ENCODE results near the gene PRPF6. TPM values are rescaled to one million over a fixed set of nuclear protein-coding genes. Genes with fewer than 3 reads are reported as not detected.

The PRPF6 gene
- total and polyA plus RNA-seq, 9 donors: 46.5 to 84.9 (median 69.7) TPM

DNA sequence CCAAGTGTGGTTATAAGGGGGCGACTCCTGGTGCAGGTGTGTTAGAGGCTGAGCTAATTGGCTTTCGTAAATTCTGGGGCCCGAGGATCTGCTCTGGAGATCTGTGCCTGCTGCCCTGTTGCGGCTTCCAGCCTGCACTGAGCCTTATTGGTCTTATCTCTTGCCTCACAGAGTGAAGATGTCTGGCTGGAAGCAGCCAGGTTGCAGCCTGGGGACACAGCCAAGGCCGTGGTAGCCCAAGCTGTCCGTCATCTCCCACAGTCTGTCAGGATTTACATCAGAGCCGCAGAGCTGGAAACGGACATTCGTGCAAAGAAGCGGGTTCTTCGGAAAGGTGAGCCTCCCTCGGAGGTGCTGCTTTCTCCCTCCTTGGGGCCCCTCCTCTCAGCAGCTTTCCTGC is 20.0 kb downstream of the PRPF6 start:
- DNase-seq: no peak
- H3K4me1 ChIP-seq (ENCODE audit: insufficient read depth): no peaks in the 10 kb centered on the region
- 79 to 81% (median 80%) methylated on average over 12 of the region's 12 CpGs for WGBS, 3 donors

DNA sequence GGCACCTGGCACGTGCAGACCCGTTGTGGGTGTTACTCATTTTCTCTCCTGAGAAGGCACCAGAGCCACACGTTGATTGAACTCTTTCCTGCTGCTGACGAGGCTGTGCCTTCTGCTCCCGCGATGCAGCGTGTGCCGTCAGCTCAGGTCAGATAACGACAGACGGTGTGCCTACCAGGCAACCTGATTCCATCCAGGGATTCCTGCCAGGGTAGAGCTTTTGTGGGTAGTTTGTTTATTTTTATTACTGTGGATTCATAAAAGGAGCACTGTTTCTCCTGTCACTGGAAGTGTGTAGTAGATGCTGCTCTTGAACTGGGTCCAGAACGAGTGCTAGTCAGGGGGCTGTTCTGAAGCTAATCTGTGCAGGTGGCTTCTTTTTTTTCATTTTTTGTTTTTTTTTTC is 20.7 kb downstream of the PRPF6 start:
- Histone ChIP-seq H3K27ac (no peak overlapping the region), H3K4me1 (ENCODE audit: insufficient read depth) (no peaks in the 10 kb centered on the region)
- WGBS, 3 donors: 59 to 74% (median 68%) methylated on average over 11 of the region's 11 CpGs

More for the DNA sequence above, 20.0 kb downstream of the PRPF6 start:
- intact Hi-C loops (cut with DNase I): no loop called here
- no peak overlapping the region for H3K4me3 ChIP-seq
- no peak for TF ChIP-seq POLR2A (IDR thresholded peaks at IDR 0.05)
- TF ChIP-seq EP300 (IDR thresholded peaks at IDR 0.05): no peak
- TF ChIP-seq, protein P1, sequence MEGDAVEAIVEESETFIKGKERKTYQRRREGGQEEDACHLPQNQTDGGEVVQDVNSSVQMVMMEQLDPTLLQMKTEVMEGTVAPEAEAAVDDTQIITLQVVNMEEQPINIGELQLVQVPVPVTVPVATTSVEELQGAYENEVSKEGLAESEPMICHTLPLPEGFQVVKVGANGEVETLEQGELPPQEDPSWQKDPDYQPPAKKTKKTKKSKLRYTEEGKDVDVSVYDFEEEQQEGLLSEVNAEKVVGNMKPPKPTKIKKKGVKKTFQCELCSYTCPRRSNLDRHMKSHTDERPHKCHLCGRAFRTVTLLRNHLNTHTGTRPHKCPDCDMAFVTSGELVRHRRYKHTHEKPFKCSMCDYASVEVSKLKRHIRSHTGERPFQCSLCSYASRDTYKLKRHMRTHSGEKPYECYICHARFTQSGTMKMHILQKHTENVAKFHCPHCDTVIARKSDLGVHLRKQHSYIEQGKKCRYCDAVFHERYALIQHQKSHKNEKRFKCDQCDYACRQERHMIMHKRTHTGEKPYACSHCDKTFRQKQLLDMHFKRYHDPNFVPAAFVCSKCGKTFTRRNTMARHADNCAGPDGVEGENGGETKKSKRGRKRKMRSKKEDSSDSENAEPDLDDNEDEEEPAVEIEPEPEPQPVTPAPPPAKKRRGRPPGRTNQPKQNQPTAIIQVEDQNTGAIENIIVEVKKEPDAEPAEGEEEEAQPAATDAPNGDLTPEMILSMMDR (IDR thresholded peaks at IDR 0.05): no peak
- no peaks in the 10 kb centered on the region for H3K36me3 ChIP-seq
- no peaks in the 10 kb centered on the region for H3K9me3 ChIP-seq
- no peaks in the 10 kb centered on the region for H3K27me3 ChIP-seq
- H3K27ac ChIP-seq: no peak overlapping the region

DNA sequence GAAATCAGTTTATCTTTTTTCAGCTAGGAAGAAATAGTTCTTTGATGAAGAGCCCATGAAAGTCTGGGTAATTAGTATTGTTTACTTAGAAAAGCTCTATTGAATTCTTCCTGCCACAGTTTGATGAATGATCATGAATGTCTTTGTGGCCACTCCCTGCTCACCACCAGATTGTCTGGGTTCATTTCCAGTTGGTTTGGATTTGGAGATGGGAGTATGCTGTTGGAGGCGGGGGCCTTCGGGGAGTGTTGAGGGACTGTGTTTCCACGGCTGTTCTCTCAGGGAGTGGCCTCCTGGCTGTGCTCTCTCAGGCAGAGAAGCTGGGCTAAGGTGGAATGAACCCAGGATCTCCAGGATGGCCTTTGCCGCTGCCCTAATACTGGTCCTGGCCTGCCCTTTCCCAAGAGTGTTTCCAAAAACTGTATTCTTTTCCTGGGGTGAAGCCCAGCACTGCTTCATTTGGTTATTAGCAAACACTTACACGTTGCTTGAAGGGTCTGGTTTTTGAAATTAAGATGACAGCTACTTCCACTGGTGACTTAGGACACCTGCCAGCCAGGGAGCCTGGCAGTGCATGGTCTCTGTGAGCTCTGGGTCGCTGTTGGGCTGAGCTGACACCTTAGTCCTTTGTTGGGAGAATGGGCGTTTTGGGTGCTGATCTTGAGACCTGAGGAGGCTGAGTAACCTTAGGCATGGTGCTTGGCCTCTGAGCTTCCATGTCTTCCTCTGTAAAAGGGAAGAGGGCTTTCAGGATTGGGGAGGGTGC is 23.2 kb downstream of the PRPF6 start:
- Histone ChIP-seq H3K27me3 (no peaks in the 10 kb centered on the region), H3K9me3 (no peaks in the 10 kb centered on the region), H3K4me3 (no peak overlapping the region), H3K27ac (no peak overlapping the region), H3K4me1 (ENCODE audit: insufficient read depth) (no peaks in the 10 kb centered on the region), H3K36me3 (no peaks in the 10 kb centered on the region)
- TF ChIP-seq POLR2A (IDR thresholded peaks at IDR 0.05): no peak
- no peak for TF ChIP-seq EP300 (IDR thresholded peaks at IDR 0.05)
- TF ChIP-seq, protein P1 (IDR thresholded peaks at IDR 0.05): no peak
- 64 to 78% (median 76%) methylated on average over 7 of the region's 7 CpGs for WGBS, 3 donors
- intact Hi-C loops (cut with DNase I): no loop called here
- no peak for DNase-seq

More for the DNA sequence above, 20.7 kb downstream of the PRPF6 start:
- Histone ChIP-seq H3K4me3 (no peak overlapping the region), H3K36me3 (no peaks in the 10 kb centered on the region), H3K9me3 (no peaks in the 10 kb centered on the region), H3K27me3 (no peaks in the 10 kb centered on the region)
- DNase-seq: no peak
- intact Hi-C loops (cut with DNase I): no loop called here
- TF ChIP-seq, protein P1 (IDR thresholded peaks at IDR 0.05): no peak
- no peak for TF ChIP-seq POLR2A (IDR thresholded peaks at IDR 0.05)
- TF ChIP-seq EP300 (IDR thresholded peaks at IDR 0.05): no peak

DNA sequence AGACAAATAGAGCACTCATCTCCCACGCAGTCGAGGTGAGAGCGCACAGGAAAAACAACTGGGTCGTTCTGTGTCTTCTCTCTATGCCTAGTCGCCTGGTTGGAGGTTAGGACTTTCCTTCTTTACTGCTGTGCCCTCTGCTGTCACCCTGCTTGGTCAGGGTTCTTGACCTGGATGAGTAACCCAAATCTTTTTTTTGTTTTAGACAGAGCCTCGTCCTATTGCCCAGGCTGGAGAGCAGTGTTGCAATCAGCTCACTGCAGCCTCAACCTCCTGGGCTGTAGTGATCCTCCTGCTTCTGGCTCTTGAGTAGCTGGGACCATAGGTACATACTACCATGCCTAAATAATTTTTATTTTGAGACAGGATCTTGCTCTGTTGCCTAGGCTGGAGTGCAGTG is 24.5 kb downstream of the PRPF6 start:
- intact Hi-C loops (cut with DNase I): no loop called here
- Histone ChIP-seq H3K9me3 (no peaks in the 10 kb centered on the region), H3K36me3 (no peaks in the 10 kb centered on the region), H3K27me3 (no peaks in the 10 kb centered on the region), H3K27ac (no peak overlapping the region), H3K4me1 (ENCODE audit: insufficient read depth) (no peaks in the 10 kb centered on the region), H3K4me3 (no peak overlapping the region)
- DNase-seq: no peak
- 65 to 72% (median 69%) methylated on average over 6 of the region's 6 CpGs for WGBS, 3 donors
- TF ChIP-seq, protein P1 (IDR thresholded peaks at IDR 0.05): no peak
- no peak for TF ChIP-seq EP300 (IDR thresholded peaks at IDR 0.05)
- TF ChIP-seq POLR2A (IDR thresholded peaks at IDR 0.05): no peak
